GM10847 (cell line): ENCODE results near the gene COPS9.

ENCODE experiments used
- POLR2A ChIP-seq: IDR thresholded peaks from 2 replicates; pipeline ENCODE4 v1.6.1; 2011; ENCODE audit not compliant: insufficient read length; ENCODE audit errors: extremely low read depth

COPS9 gene

DNA sequence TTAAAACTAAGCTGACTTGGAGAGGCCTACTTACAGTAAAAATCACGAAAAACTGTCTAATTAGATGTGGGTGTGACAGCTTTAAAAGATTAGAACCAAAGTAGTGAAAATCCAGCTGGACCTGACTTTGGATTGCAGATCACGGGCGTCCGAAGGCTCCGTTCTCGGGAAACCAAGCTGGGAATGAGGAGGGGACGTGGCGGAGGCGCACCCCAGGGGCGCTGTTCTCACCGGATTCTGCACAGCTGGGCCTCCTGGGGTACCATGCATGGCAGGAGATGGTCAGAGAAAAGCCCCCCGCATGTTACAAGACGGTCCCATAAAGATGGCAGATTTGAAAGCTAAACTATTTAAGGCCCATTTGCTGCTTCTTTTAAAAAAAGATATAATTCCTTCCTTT lies 9.4 kb upstream of the COPS9 start:
- TF ChIP-seq POLR2A = no peak

GRCh38 chr2:240144649-240145261 lies 8.7 kb upstream of the COPS9 start:
- TF ChIP-seq POLR2A = no peak

GRCh38 chr2:240143801-240144648 lies 7.9 kb upstream of the COPS9 start:
- no peak for TF ChIP-seq POLR2A

DNA sequence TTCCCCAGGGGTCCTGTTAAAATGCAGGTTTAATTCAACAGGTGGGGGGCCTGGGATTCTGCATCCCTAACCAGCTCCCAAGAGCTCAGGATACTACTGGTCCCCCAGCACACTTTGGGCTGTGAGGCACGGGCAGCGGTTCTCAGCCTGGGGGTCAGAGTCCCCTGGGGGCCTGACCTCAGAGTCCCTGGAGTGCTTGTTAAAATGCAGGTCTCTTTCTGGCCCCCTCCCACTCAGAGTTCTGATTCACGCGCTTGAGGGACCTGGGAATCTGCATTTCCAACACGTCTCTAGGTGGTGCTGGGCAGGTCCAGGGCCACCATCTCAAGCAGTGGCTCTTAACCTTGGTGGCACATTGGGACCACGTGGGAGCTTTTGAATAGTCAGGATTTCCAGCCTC lies 7.2 kb upstream of the COPS9 start:
- no peak for TF ChIP-seq POLR2A

GRCh38 chr2:240142859-240143258 lies 6.8 kb upstream of the COPS9 start:
- TF ChIP-seq POLR2A = no peak

DNA sequence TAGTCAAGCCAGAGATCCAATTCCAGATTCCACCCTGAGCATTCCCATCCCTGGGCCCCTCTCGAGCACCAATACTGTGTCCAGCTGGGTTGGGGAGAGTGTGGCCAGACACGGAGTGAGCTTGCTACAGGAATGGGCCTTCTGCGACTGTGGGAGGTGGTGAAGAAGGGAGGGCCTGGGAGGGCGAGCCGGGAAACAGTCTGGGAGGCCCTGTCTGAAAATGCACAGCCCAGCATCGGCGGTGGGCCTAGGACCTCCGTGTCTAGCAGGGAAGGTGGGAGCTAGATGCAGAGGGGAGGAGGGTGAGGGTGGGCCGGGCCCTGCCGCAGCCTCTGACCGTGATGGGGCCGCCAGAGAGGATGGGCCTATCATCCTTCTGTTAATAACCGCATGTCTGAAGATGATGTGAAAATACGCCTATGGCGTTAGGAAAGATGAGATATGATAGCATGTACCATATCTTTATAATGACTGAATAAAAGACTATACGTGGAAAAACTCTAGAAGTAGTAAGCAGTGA lies 6.2 kb upstream of the COPS9 start:
- TF ChIP-seq POLR2A = no peak

DNA sequence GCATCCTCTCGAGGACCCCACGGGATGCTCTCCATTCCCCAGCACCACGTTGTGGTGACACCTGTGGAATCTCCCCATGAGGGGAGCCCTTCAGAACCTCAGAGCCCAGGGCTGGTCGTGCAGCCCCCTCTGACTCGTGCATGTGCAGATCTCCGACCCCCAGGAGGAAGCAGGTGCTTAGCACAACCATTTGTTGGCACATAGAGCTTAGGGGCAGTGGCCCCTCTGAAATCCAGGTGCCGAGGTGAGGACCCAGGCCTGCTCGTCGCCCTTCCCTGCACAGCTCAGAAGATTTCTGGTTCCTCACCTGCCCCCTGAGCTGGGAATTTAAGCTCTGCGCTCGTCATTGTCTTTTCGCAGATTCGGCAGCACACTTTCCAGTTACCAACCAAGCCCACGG lies 5.6 kb upstream of the COPS9 start:
- TF ChIP-seq POLR2A = no peak

DNA sequence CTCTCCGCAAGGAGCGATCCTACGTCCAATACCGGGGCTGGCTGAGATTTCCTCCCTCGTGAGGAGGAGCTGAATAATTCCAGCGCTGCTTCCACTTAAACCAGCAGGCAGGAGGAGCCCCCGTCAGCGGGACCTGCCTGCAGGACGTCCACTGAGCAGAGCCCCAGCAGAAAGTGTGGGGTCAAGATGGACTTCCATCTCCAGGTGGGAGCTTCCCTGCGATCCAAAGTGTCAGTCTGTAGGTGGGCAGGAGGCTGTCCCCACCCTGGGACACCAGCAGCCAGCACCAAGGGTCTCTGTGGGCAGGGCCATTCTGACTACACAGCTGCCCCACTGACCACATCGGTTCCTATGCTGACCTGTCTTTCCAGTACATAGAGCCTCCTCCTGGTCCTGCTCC lies 4.8 kb upstream of the COPS9 start:
- TF ChIP-seq POLR2A = no peak

DNA sequence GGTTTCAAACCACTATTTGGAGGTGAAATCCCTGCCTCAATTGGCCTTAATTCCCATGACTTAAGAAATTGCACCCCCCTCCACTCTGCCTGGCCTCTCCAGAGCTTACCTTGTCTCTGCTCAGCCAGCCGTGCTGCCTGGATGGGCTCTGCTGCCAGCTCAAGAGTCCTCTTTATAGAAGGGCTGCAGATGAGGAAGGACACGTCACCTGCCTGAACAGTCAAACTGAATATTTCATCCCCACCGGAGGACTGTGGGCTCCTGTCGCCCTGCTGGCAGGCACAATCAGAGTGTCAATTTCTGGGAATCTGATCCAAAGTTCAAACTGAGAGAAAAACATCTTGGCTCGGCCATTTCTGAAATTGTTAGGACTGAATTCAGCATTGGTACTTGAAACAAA lies 4.4 kb upstream of the COPS9 start, which contains the start of gene OTOS:
OTOS (minus strand) TSS at position 148 of the 400 bp plus-strand sequence. CDS start 332 bp downstream, outside the sequence.
- TF ChIP-seq POLR2A = no peak

- TF ChIP-seq POLR2A = no peak
Observed at GRCh38 chr2:240139666-240140393, 3.7 kb upstream of the COPS9 start.

- TF ChIP-seq POLR2A = no peak
Observed at GRCh38 chr2:240139011-240139441, 2.9 kb upstream of the COPS9 start.

DNA sequence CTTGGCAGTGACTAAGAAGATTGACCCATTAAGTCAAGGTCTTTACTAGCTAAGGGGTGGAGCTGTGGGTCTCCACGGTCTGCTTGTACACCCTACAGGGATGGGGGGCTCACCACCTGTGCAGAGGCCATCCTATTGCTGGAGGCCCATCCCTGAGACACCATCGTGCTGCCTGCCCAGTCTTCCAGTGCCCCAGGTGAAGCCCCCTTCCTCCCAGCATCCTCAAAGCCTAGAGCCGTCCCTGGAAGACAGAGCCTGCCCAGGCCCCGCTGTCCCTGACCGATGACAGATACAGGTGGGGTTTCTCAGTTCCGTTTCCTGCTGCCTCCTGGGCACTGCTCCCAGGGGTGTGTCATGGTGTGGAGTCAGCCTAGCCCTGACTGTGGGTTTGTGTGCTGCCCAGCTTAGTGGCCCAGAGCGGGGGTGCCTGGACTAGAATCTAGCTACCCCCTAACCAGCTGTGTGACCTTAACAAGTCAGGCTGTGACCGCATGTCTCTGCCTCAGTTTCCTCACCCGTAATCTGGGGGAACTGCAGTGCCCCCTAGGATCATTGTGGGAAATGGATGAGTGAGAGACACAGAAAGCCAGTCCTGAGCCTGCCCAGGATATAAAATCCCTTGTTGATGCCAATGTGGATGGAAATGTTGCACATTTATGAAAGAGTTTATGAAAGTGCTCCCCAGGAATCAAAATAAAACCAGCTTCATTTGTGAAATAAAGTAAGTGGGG lies 2.3 kb upstream of the COPS9 start:
- TF ChIP-seq POLR2A = no peak

- no peak for TF ChIP-seq POLR2A
Observed at GRCh38 chr2:240137596-240138253, 1.6 kb upstream of the COPS9 start.

GRCh38 chr2:240136671-240137292 lies 677 bp upstream of the COPS9 start:
- no peak for TF ChIP-seq POLR2A

DNA sequence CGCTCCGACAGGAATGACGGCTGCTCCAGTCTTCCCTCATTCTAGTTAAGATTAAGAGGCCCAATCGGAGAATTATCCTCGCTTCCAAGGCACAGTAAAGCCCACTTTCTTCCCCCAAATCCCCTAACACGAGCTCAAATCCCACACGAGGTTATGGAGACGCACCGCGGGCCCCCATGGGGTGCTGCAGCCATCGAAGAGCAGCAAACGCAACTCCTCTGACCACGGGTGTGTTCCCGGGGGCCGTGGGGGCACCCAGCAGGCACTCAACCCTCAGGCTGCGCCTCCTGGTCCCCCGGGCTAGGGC lies 446 bp downstream of the COPS9 start:
- TF ChIP-seq POLR2A = no peak
